Neural crest cell (in vitro differentiated cells): ENCODE data around the gene NPAS3. TPM values are rescaled to one million over a fixed set of nuclear protein-coding genes. Genes with fewer than 3 reads are reported as not detected.

Source experiments
- DNase-seq: peaks from one replicate; pipeline ENCODE4 v3.0.0; 2021; ENCODE audit warnings: low read depth, mixed read lengths, low spot score
- H3K27ac Mint-ChIP-seq: one replicate; pipeline ENCODE4 v1.8.0; 2021; ENCODE audit warnings: mild to moderate bottlenecking, mixed read lengths; ENCODE audit not compliant: unreplicated experiment
- H3K27me3 Mint-ChIP-seq: 2 replicates; pipeline ENCODE4 v1.8.0; 2021; ENCODE audit warnings: low read depth, mild to moderate bottlenecking, mixed read lengths
- H3K36me3 Mint-ChIP-seq: 2 replicates; pipeline ENCODE4 v1.8.0; 2021; ENCODE audit warnings: low read depth, mild to moderate bottlenecking, mixed read lengths
- H3K4me1 Mint-ChIP-seq: 2 replicates; pipeline ENCODE4 v1.8.0; 2021; ENCODE audit warnings: mixed read lengths
- H3K4me3 Mint-ChIP-seq: one replicate; pipeline ENCODE4 v1.8.0; 2021; ENCODE audit warnings: mild to moderate bottlenecking, mixed read lengths
- H3K9me3 Mint-ChIP-seq: 2 replicates; pipeline ENCODE4 v1.8.0; 2021; ENCODE audit warnings: mixed read lengths
- CTCF ChIP-seq: fragments of 200-600 bp; sonication (generic); conservative IDR thresholded peaks from 2 replicates; pipeline ENCODE4 v1.5.0; 2021; ENCODE audit warnings: antibody characterized with exemption, mild to moderate bottlenecking
- total RNA-seq: library from RNA; stranded (reverse); gene quantifications from 2 replicates; pipeline ENCODE4 v1.2.1, GENCODE V29; 2021

The NPAS3 gene
- total RNA-seq, 1 donor from 2014 or later: 18.2 TPM

GRCh38 chr14:33356181-33356580 is 417.5 kb downstream of the NPAS3 start:
- H3K27me3 Mint-ChIP-seq: no peaks in the 10 kb centered on the region
- DNase-seq: no peak
- no peak overlapping the region for H3K4me3 Mint-ChIP-seq
- no peak overlapping the region for H3K27ac Mint-ChIP-seq
- TF ChIP-seq CTCF: no peak
- H3K36me3 Mint-ChIP-seq: peaks cover 2% of the 10 kb centered on the region
- H3K4me1 Mint-ChIP-seq: peaks cover 17% of the 10 kb centered on the region
- H3K9me3 Mint-ChIP-seq: peaks cover 2% of the 10 kb centered on the region

DNA sequence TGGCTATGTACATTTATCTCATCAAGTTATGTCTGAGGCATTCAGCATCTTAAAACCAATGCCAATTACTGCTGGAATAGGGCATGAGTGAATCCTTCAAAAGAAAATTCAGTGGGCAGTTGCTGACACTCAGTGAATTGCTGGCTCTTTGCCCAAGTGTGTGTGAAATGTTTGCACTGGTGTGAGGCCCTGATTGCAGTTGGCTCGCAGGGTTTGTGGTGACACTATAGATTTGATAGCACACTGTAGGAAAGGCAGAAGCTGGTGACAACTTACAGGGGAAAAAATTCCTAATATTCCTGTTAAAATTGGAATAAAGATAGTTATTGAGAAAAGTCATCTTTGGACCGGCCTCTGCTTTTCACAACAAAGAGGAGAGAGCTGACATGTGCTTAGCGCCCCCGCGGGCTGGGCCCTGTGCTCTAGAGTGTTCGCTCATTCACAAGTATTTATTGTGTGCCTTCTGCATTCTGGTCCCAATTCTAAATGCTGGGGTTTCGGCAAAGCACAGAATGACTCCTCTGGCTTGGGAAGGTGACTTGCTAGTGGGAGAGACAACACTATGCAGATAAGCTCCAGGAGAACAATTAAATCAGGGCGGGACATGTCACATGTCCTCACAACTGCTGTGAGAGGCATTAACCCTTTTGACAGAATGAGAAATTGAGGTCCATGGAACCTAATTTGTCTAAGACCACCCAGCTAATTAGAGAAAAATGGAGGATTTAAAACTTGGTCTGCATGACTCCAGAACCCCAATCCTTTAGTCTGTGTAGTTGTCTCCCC is 418.7 kb downstream of the NPAS3 start:
- Mint-ChIP-seq H3K27ac (no peak overlapping the region), H3K27me3 (no peaks in the 10 kb centered on the region), H3K36me3 (peaks cover 2% of the 10 kb centered on the region), H3K4me1 (peaks cover 23% of the 10 kb centered on the region), H3K9me3 (peaks cover 2% of the 10 kb centered on the region), H3K4me3 (no peak overlapping the region)
- DNase-seq: no peak
- TF ChIP-seq CTCF: no peak

- no peak overlapping the region for H3K4me3 Mint-ChIP-seq
- DNase-seq: no peak
- H3K4me1 Mint-ChIP-seq: peaks cover 43% of the 10 kb centered on the region
- peaks cover 2% of the 10 kb centered on the region for H3K9me3 Mint-ChIP-seq
- H3K27me3 Mint-ChIP-seq: no peaks in the 10 kb centered on the region
- H3K27ac Mint-ChIP-seq: no peak overlapping the region
- H3K36me3 Mint-ChIP-seq: peaks cover 2% of the 10 kb centered on the region
- no peak for TF ChIP-seq CTCF
These were observed 420.7 kb downstream of the NPAS3 start for GRCh38 chr14:33359288-33359881.

GRCh38 chr14:33362934-33363333 is 424.3 kb downstream of the NPAS3 start:
- peaks cover 2% of the 10 kb centered on the region for H3K36me3 Mint-ChIP-seq
- no peak overlapping the region for H3K27ac Mint-ChIP-seq
- DNase-seq: no peak
- H3K27me3 Mint-ChIP-seq: no peaks in the 10 kb centered on the region
- H3K9me3 Mint-ChIP-seq: no peaks in the 10 kb centered on the region
- peaks cover 51% of the 10 kb centered on the region for H3K4me1 Mint-ChIP-seq
- H3K4me3 Mint-ChIP-seq: no peak overlapping the region
- no peak for TF ChIP-seq CTCF

GRCh38 chr14:33363682-33364081 is 425.0 kb downstream of the NPAS3 start:
- Mint-ChIP-seq H3K4me3 (no peak overlapping the region), H3K36me3 (peaks cover 2% of the 10 kb centered on the region), H3K4me1 (peaks cover 51% of the 10 kb centered on the region), H3K27me3 (no peaks in the 10 kb centered on the region), H3K9me3 (no peaks in the 10 kb centered on the region), H3K27ac (no peak overlapping the region)
- TF ChIP-seq CTCF: no peak
- no peak for DNase-seq
